H1 (cell line): ENCODE data around the gene PANX1. TPM values are rescaled to one million over a fixed set of nuclear protein-coding genes. Genes with fewer than 3 reads are reported as not detected.

Experiments used
- CTCF ChIA-PET: fragments of 300-600 bp; sonication (Branson Sonifier 250); formaldehyde crosslinking; loops from one replicate; lab custom pipeline; 2021; ENCODE audit not compliant: partially characterized antibody; lab: Charles Lee
- POLR2A ChIA-PET: fragments of 300-600 bp; sonication (Branson Sonifier 250); formaldehyde crosslinking; loops from one replicate; lab custom pipeline; 2021; ENCODE audit warnings: inconsistent platforms; ENCODE audit not compliant: partially characterized antibody; lab: Charles Lee
- DNase-seq, 2 experiments: peaks; one replicate each; pipeline versions ENCODE4 v3.0.0 to v3.0.0-alpha.2; 2010 to 2022; ENCODE audit warnings: low spot score in 2 of 2, low read depth in 1 of 2, mixed read lengths in 1 of 2
- FAIRE-seq: peaks from 2 replicates; lab custom pipeline; 2011; peaks lifted over from hg19 to GRCh38; lab: Jason Lieb, UNC
- H2AFZ ChIP-seq: 2 replicates; pipeline ENCODE4 v1.8.1; 2012; ENCODE audit warnings: low read length, inconsistent platforms
- H2AK5ac ChIP-seq: 2 replicates; pipeline ENCODE4 v1.6.1; 2013; ENCODE audit warnings: low read depth, low read length
- H2BK120ac ChIP-seq: replicated peaks from 2 replicates; pipeline ENCODE3; 2013; ENCODE audit warnings: low read depth, low read length, inconsistent platforms
- H2BK12ac ChIP-seq: 2 replicates; pipeline ENCODE4 v1.6.1; 2013; ENCODE audit warnings: low read depth, low read length
- H2BK15ac ChIP-seq: 2 replicates; pipeline ENCODE4 v1.6.1; 2013; ENCODE audit warnings: low read length
- H2BK20ac ChIP-seq: 2 replicates; pipeline ENCODE4 v1.6.1; 2013; ENCODE audit warnings: low read length
- H2BK5ac ChIP-seq: 2 replicates; pipeline ENCODE4 v1.6.1; 2013; ENCODE audit warnings: low read depth, low read length
- H3K14ac ChIP-seq: 2 replicates; pipeline ENCODE4 v1.6.1; 2013; ENCODE audit warnings: inconsistent platforms; ENCODE audit not compliant: insufficient read length
- H3K18ac ChIP-seq: 2 replicates; pipeline ENCODE4 v1.6.1; 2013; ENCODE audit warnings: low read length; ENCODE audit errors: extremely low read depth
- H3K23ac ChIP-seq: 2 replicates; pipeline ENCODE4 v1.6.1; 2013; ENCODE audit warnings: inconsistent platforms; ENCODE audit not compliant: insufficient read length
- H3K23me2 ChIP-seq: 2 replicates; pipeline ENCODE4 v1.6.1; 2013; ENCODE audit warnings: low read depth, low read length
- H3K27ac ChIP-seq: 2 replicates; pipeline ENCODE4 v1.6.1; 2011; ENCODE audit warnings: low read depth, low read length, inconsistent platforms
- H3K27me3 ChIP-seq, 4 experiments: replicated peaks in 1 of 4; 1 replicate in 1 of 4; 2 replicates in 3 of 4; pipeline versions ENCODE4 v1.6.1 to v1.8.1; 2011 to 2013; ENCODE audit warnings: low read length in 3 of 4, mild to moderate bottlenecking in 3 of 4, inconsistent platforms in 2 of 4, mixed read lengths in 2 of 4, moderate library complexity in 1 of 4; ENCODE audit not compliant: control insufficient read depth in 3 of 4, insufficient read depth in 3 of 4; ENCODE audit errors: extremely low read depth in 1 of 4
- H3K36me3 ChIP-seq, 4 experiments: 2 replicates each; pipeline versions ENCODE4 v1.6.1 to v1.8.1; 2011 to 2013; ENCODE audit warnings: mild to moderate bottlenecking in 4 of 4, low read length in 3 of 4, moderate library complexity in 2 of 4, control low read depth in 1 of 4, inconsistent platforms in 1 of 4; ENCODE audit not compliant: insufficient read depth in 4 of 4, control insufficient read depth in 2 of 4
- H3K4ac ChIP-seq: replicated peaks from 2 replicates; pipeline ENCODE3; 2013; ENCODE audit warnings: low read length, low read depth, mixed read lengths, inconsistent platforms; ENCODE audit not compliant: insufficient read length
- H3K4me1 ChIP-seq, 4 experiments: replicated peaks in 1 of 4; 1 replicate in 1 of 4; 2 replicates in 3 of 4; pipeline versions ENCODE4 v1.6.1 to v1.8.1; 2011 to 2013; ENCODE audit warnings: low read length in 3 of 4, inconsistent platforms in 2 of 4, mixed read lengths in 1 of 4; ENCODE audit not compliant: insufficient read depth in 4 of 4, control insufficient read depth in 3 of 4
- H3K4me2 ChIP-seq, 2 experiments: 2 replicates each; pipeline versions ENCODE4 v1.6.1 to v1.8.1; 2011 to 2013; ENCODE audit warnings: low read depth in 2 of 2, low read length in 2 of 2, control low read depth in 1 of 2, inconsistent platforms in 1 of 2, mild to moderate bottlenecking in 1 of 2; ENCODE audit not compliant: insufficient read depth in 1 of 2
- H3K4me3 ChIP-seq, 4 experiments: fragments of 200-600, 300-600 bp in 1 of 4; sonication (generic), shearing (Covaris generic), sonication (Bioruptor Twin) in 1 of 4; 2 replicates each; pipeline versions ENCODE4 v1.5.1 to v1.8.1; 2011 to 2016; ENCODE audit warnings: low read length in 4 of 4, low read depth in 3 of 4, control low read depth in 2 of 4, inconsistent platforms in 2 of 4, mild to moderate bottlenecking in 2 of 4, mixed read lengths in 1 of 4, moderate library complexity in 1 of 4; ENCODE audit not compliant: insufficient read depth in 2 of 4; ENCODE audit errors: extremely low read depth in 1 of 4
- H3K56ac ChIP-seq: replicated peaks from 2 replicates; pipeline ENCODE3; 2013; ENCODE audit warnings: low read depth, mild to moderate bottlenecking, mixed read lengths, low read length, inconsistent platforms; ENCODE audit not compliant: insufficient read length
- H3K79me1 ChIP-seq: 2 replicates; pipeline ENCODE4 v1.6.1; 2013; ENCODE audit warnings: low read depth, low read length, control low read depth
- H3K79me2 ChIP-seq, 2 experiments: 2 replicates each; pipeline versions ENCODE4 v1.6.1 to v1.8.1; 2012 to 2013; ENCODE audit warnings: low read length in 2 of 2, mild to moderate bottlenecking in 2 of 2, inconsistent platforms in 1 of 2; ENCODE audit not compliant: insufficient read depth in 2 of 2, control insufficient read depth in 1 of 2
- H3K9ac ChIP-seq, 4 experiments: replicated peaks in 1 of 4; 1 replicate in 1 of 4; 2 replicates in 3 of 4; pipeline versions ENCODE4 v1.6.1 to v1.8.1; 2011 to 2013; ENCODE audit warnings: low read depth in 3 of 4, low read length in 3 of 4, control low read depth in 2 of 4, mild to moderate bottlenecking in 2 of 4, moderate library complexity in 2 of 4, inconsistent platforms in 1 of 4; ENCODE audit errors: extremely low read depth in 1 of 4
- H3K9me3 ChIP-seq, 2 experiments: 2 replicates each; pipeline versions ENCODE4 v1.6.1 to v1.8.1; 2012 to 2013; ENCODE audit warnings: mild to moderate bottlenecking in 2 of 2, moderate library complexity in 2 of 2, control low read depth in 1 of 2, inconsistent platforms in 1 of 2, low read depth in 1 of 2, low read length in 1 of 2, mixed read lengths in 1 of 2; ENCODE audit not compliant: insufficient read depth in 2 of 2
- H4K20me1 ChIP-seq, 2 experiments: replicated peaks in 1 of 2; 2 replicates each; pipeline versions ENCODE3 to v1.8.1; 2011 to 2013; ENCODE audit warnings: inconsistent platforms in 2 of 2, low read length in 2 of 2, mild to moderate bottlenecking in 1 of 2; ENCODE audit not compliant: insufficient read depth in 2 of 2, control insufficient read depth in 1 of 2
- H4K5ac ChIP-seq: 2 replicates; pipeline ENCODE4 v1.6.1; 2013; ENCODE audit warnings: low read length, low read depth, mixed read lengths, inconsistent platforms; ENCODE audit not compliant: insufficient read length
- H4K8ac ChIP-seq: 2 replicates; pipeline ENCODE4 v1.8.0; 2013; ENCODE audit warnings: mild to moderate bottlenecking, moderate library complexity, low read length, inconsistent platforms; ENCODE audit not compliant: insufficient read depth; ENCODE audit errors: extremely low read depth
- H4K91ac ChIP-seq: replicated peaks from 2 replicates; pipeline ENCODE3; 2013; ENCODE audit warnings: low read length, mixed read lengths, inconsistent platforms; ENCODE audit not compliant: insufficient read length
- BACH1 ChIP-seq: IDR thresholded peaks from 2 replicates; pipeline ENCODE4 v1.6.1; 2012; ENCODE audit warnings: low read length, improper control_type of control experiment
- CEBPB ChIP-seq: IDR thresholded peaks from 2 replicates; pipeline ENCODE4 v1.6.1; 2012; ENCODE audit warnings: low read depth, low read length
- MAFK ChIP-seq: IDR thresholded peaks from 2 replicates; pipeline ENCODE4 v1.6.1; 2012; ENCODE audit warnings: low read depth, mild to moderate bottlenecking, improper control_type of control experiment, low read length
- RAD21 ChIP-seq, 2 experiments: IDR thresholded peaks in 1 of 2; conservative IDR thresholded peaks in 1 of 2; 2 replicates each; pipeline ENCODE4 v1.6.1; 2011; ENCODE audit warnings: low read depth in 2 of 2, low read length in 2 of 2, improper control_type of control experiment in 1 of 2, inconsistent platforms in 1 of 2, mild to moderate bottlenecking in 1 of 2, moderate library complexity in 1 of 2
- RFX5 ChIP-seq: IDR thresholded peaks from 2 replicates; pipeline ENCODE4 v1.6.1; 2011; ENCODE audit warnings: low read depth, low read length, improper control_type of control experiment, borderline replicate concordance
- TEAD4 ChIP-seq: IDR thresholded peaks from 2 replicates; pipeline ENCODE4 v1.6.1; 2012; ENCODE audit warnings: low read depth, low read length, inconsistent platforms, mixed read lengths
- USF2 ChIP-seq: IDR thresholded peaks from 2 replicates; pipeline ENCODE4 v1.6.1; 2011; ENCODE audit warnings: low read length, improper control_type of control experiment
- WGBS, 2 experiments: shearing (Covaris generic) in 1 of 2; methylation state at CpG; one replicate each; pipeline versions ENCODE4 v1.1.6 to v1.1.7; 2013 to 2015; ENCODE audit warnings: low lambda C conversion rate in 2 of 2, mixed read lengths in 2 of 2, inconsistent platforms in 1 of 2, low coverage in 1 of 2, missing lambda C conversion rate in 1 of 2; ENCODE audit not compliant: insufficient replicate concordance in 2 of 2, insufficient coverage in 1 of 2, insufficient read length in 1 of 2; ENCODE audit errors: extremely low coverage in 1 of 2, missing lambda C conversion rate in 1 of 2; 5-methylcytosine and 5-hydroxymethylcytosine counted together
- polyA plus RNA-seq, 7 experiments: library from polyadenylated mRNA; depleted of rRNA in 3 of 7; stranded (reverse) in 5 of 7; unstranded in 2 of 7; fragments of >200 nt in 5 of 7; fragments of 200-250 nt in 2 of 7; gene quantifications; 1 replicate in 5 of 7; 2 replicates in 1 of 7; 4 replicates in 1 of 7; pipeline versions ENCODE4 v1.2.1 to v1.2.3, GENCODE V29; 2011 to 2013; ENCODE audit warnings: missing spikeins in 2 of 7, mixed read lengths in 2 of 7
- total RNA-seq: library from RNA; stranded (reverse); fragmentation: NEBNext Ultra II Directional; extraction: Animal tissue kit (Norgen Biotek cat#: 25700); gene quantifications from 2 replicates; pipeline ENCODE4 v1.2.1, GENCODE V29; 2021
- TF ChIP-seq, protein P1 (sequence below), 3 experiments: IDR thresholded peaks; 1 replicate in 2 of 3; 2 replicates in 1 of 3; pipeline versions ENCODE4 v1.5.1 to v1.6.1; 2011; ENCODE audit warnings: low read length in 3 of 3, mild to moderate bottlenecking in 3 of 3, inconsistent platforms in 2 of 3, low read depth in 1 of 3, moderate library complexity in 1 of 3; ENCODE audit not compliant: insufficient read depth in 1 of 3; ENCODE audit errors: control extremely low read depth in 1 of 3
- TF ChIP-seq, protein P2 (sequence below): IDR thresholded peaks from 2 replicates; pipeline ENCODE4 v1.6.1; 2012; ENCODE audit warnings: inconsistent platforms

Gene PANX1
- total and polyA plus RNA-seq, 2 of the 8 experiments (the other 6 are each of a cell fraction or from before 2014, with no cell fraction given), result 15.9 to 35.2 TPM

DNA sequence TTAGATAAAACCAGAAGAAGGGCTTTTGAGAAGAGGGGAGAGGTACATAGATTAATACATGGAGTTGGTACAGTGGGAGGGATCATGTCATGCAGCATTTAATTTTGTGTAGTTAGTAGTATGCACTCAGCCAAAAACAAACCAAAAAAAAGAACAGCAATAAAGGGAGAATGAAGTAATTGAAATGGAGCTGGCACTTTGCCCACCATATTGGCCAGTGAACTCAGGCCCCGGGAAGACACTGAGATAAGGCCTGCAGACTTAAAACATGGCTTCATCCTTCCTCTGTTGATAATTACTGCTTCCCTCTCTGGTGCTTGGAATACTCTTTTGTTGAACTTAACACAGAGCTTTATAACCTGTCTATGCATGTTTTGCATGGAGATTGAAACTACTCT lies 3.1 kb downstream of the PANX1 start:
- Histone ChIP-seq H3K79me1 (peaks cover 22% of the 10 kb centered on the region), H3K36me3 (peaks cover 0 to 4% (median 0%) of the 10 kb centered on the region in 4 experiments; a peak in 1 of 8 replicates), H2BK15ac (no peak overlapping the region), H3K27ac (no peak overlapping the region), H4K5ac (no peak overlapping the region), H2BK12ac (no peak overlapping the region), H4K8ac (no peak overlapping the region), H2BK5ac (no peak overlapping the region), H3K9me3 (no peaks in the 10 kb centered on the region), H3K23ac (no peak overlapping the region), H3K79me2 (peaks cover 60 to 96% of the 10 kb centered on the region in 2 experiments), H2AFZ (no peak overlapping the region), H3K4ac (no peak overlapping the region), H2BK20ac (no peak overlapping the region), H2BK120ac (no peak overlapping the region), H4K20me1 (peaks cover 31 to 46% of the 10 kb centered on the region in 2 experiments), H3K4me2 (peak overlapping the region; percentile 96 to 97), H3K4me1 (peaks cover 13 to 39% (median 25%) of the 10 kb centered on the region in 4 experiments), H3K56ac (no peak overlapping the region), H4K91ac (no peak overlapping the region), H3K14ac (no peak overlapping the region), H3K9ac (no peak overlapping the region), H3K4me3 (peak overlapping the region in 2 of 4 experiments; percentile 16 to 77; a peak in 5 of 8 replicates), H3K18ac (no peak overlapping the region), H3K27me3 (no peaks in the 10 kb centered on the region), H2AK5ac (no peak overlapping the region), H3K23me2 (peaks cover 17% of the 10 kb centered on the region)
- ChIA-PET CTCF (interaction anchor here (0.6 to 2.3 kb wide), 6 partner anchors 11 to 938 kb away, joined by 3 to 10 read pairs (median 4); no protein-coding TSS in a partner anchor), POLR2A (interaction anchor here (1.2 to 1.7 kb wide), 2 partner anchors 12 kb away, joined by 6 to 8 read pairs; no protein-coding TSS in a partner anchor)
- FAIRE-seq (no peak), DNase-seq (peak in 1 of 2 experiments; percentile 6)
- WGBS, 2 experiments, result 95% methylated on average over 1 of the region's 1 CpG; no CpG with 5 or more reads in 1 of the 2 experiments
- TF ChIP-seq, protein P1, sequence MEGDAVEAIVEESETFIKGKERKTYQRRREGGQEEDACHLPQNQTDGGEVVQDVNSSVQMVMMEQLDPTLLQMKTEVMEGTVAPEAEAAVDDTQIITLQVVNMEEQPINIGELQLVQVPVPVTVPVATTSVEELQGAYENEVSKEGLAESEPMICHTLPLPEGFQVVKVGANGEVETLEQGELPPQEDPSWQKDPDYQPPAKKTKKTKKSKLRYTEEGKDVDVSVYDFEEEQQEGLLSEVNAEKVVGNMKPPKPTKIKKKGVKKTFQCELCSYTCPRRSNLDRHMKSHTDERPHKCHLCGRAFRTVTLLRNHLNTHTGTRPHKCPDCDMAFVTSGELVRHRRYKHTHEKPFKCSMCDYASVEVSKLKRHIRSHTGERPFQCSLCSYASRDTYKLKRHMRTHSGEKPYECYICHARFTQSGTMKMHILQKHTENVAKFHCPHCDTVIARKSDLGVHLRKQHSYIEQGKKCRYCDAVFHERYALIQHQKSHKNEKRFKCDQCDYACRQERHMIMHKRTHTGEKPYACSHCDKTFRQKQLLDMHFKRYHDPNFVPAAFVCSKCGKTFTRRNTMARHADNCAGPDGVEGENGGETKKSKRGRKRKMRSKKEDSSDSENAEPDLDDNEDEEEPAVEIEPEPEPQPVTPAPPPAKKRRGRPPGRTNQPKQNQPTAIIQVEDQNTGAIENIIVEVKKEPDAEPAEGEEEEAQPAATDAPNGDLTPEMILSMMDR (IDR thresholded peaks at IDR 0.05; ENCODE audit: control extremely low read depth in 1 of 3, insufficient read depth in 1 of 3, low read depth in 1 of 3, low read length in 3 of 3), result no peak
- TF ChIP-seq RAD21 (IDR thresholded peaks at IDR 0.05 in 1 of 2, conservative IDR thresholded peaks at IDR 0.05 in 1 of 2; ENCODE audit: low read depth in 2 of 2, low read length in 2 of 2) (no peak), BACH1 (no peak), TEAD4 (no peak), MAFK (no peak), USF2 (no peak), CEBPB (no peak), RFX5 (no peak)
- TF ChIP-seq, protein P2, sequence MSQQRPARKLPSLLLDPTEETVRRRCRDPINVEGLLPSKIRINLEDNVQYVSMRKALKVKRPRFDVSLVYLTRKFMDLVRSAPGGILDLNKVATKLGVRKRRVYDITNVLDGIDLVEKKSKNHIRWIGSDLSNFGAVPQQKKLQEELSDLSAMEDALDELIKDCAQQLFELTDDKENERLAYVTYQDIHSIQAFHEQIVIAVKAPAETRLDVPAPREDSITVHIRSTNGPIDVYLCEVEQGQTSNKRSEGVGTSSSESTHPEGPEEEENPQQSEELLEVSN, result no peak
